Liver (tissue), 9 donors: ENCODE results near the gene ELP4. TPM values are rescaled to one million over a fixed set of nuclear protein-coding genes. Genes with fewer than 3 reads are reported as not detected.
"Not testable (repeated sequence)": the region's sequence is repeated elsewhere in the genome, so short reads cannot be mapped to it uniquely, and the experiment has no call there.

Source experiments
- DNase-seq: peaks from one replicate; pipeline ENCODE4 v3.0.0-alpha.2; 2017; ENCODE audit warnings: low spot score
- H3K27ac ChIP-seq, 2 donors: one replicate each; pipeline ENCODE4 v1.7.0; 2013; ENCODE audit warnings: inconsistent platforms in 2 of 2, low read length in 2 of 2, control low read depth in 1 of 2, low read depth in 1 of 2, mild to moderate bottlenecking in 1 of 2
- H3K27me3 ChIP-seq, 4 donors: one replicate each; pipeline versions ENCODE4 v1.6.1 to v1.7.0; 2013; ENCODE audit warnings: low read length in 3 of 4, inconsistent platforms in 1 of 4, mild to moderate bottlenecking in 1 of 4, moderate library complexity in 1 of 4; ENCODE audit not compliant: control insufficient read depth in 4 of 4, insufficient read depth in 4 of 4
- H3K36me3 ChIP-seq, 4 donors: one replicate each; pipeline versions ENCODE4 v1.6.1 to v1.7.0; 2013; ENCODE audit warnings: low read length in 3 of 4, mild to moderate bottlenecking in 3 of 4, low read depth in 1 of 4, moderate library complexity in 1 of 4; ENCODE audit not compliant: control insufficient read depth in 4 of 4, insufficient read depth in 3 of 4
- H3K4me1 ChIP-seq, 4 donors: one replicate each; pipeline versions ENCODE4 v1.6.1 to v1.7.0; 2013; ENCODE audit warnings: low read length in 3 of 4, mild to moderate bottlenecking in 3 of 4, moderate library complexity in 1 of 4; ENCODE audit not compliant: control insufficient read depth in 4 of 4, insufficient read depth in 4 of 4
- H3K4me3 ChIP-seq, 3 donors: one replicate each; pipeline versions ENCODE4 v1.6.1 to v1.7.0; 2013; ENCODE audit warnings: low read length in 3 of 3, control low read depth in 1 of 3, low read depth in 1 of 3, mild to moderate bottlenecking in 1 of 3
- H3K9ac ChIP-seq, 2 donors: one replicate each; pipeline ENCODE4 v1.7.0; 2013; ENCODE audit warnings: low read length in 2 of 2, mild to moderate bottlenecking in 2 of 2, moderate library complexity in 2 of 2, control low read depth in 1 of 2, low read depth in 1 of 2
- H3K9me3 ChIP-seq, 4 donors: one replicate each; pipeline versions ENCODE4 v1.6.1 to v1.7.0; 2013; ENCODE audit warnings: low read length in 3 of 4; ENCODE audit not compliant: control insufficient read depth in 4 of 4
- ATF3 ChIP-seq: IDR thresholded peaks from 2 replicates; pipeline ENCODE4 v1.6.1; 2016; ENCODE audit warnings: antibody characterized with exemption
- FOXA1 ChIP-seq: IDR thresholded peaks from 2 replicates; pipeline ENCODE4 v1.6.1; 2016; ENCODE audit warnings: antibody characterized with exemption
- FOXA2 ChIP-seq: IDR thresholded peaks from 2 replicates; pipeline ENCODE4 v1.6.1; 2016; ENCODE audit warnings: antibody characterized with exemption
- GABPA ChIP-seq, 2 donors: IDR thresholded peaks in 1 of 2; conservative IDR thresholded peaks in 1 of 2; 2 replicates each; pipeline ENCODE4 v1.6.1; 2016; ENCODE audit warnings: antibody characterized with exemption in 2 of 2, mild to moderate bottlenecking in 1 of 2, moderate library complexity in 1 of 2
- HNF4G ChIP-seq: IDR thresholded peaks from 2 replicates; pipeline ENCODE4 v1.6.1; 2016; ENCODE audit warnings: antibody characterized with exemption
- JUND ChIP-seq, 2 donors: IDR thresholded peaks; 2 replicates each; pipeline ENCODE4 v1.6.1; 2016; ENCODE audit warnings: antibody characterized with exemption in 2 of 2
- MAX ChIP-seq: IDR thresholded peaks from 2 replicates; pipeline ENCODE4 v1.6.1; 2016; ENCODE audit warnings: antibody characterized with exemption
- NR2F2 ChIP-seq: IDR thresholded peaks from 2 replicates; pipeline ENCODE4 v1.6.1; 2016; ENCODE audit warnings: antibody characterized with exemption
- RAD21 ChIP-seq, 2 donors: IDR thresholded peaks; 2 replicates each; pipeline ENCODE4 v1.6.1; 2016; ENCODE audit warnings: antibody characterized with exemption in 2 of 2, mild to moderate bottlenecking in 2 of 2
- SP1 ChIP-seq: IDR thresholded peaks from 2 replicates; pipeline ENCODE4 v1.6.1; 2018; ENCODE audit warnings: antibody characterized with exemption, mild to moderate bottlenecking
- TAF1 ChIP-seq: conservative IDR thresholded peaks from 2 replicates; pipeline ENCODE4 v1.6.1; 2016; ENCODE audit warnings: antibody characterized with exemption, mild to moderate bottlenecking
- ZBTB33 ChIP-seq: IDR thresholded peaks from 2 replicates; pipeline ENCODE4 v1.6.1; 2016; ENCODE audit warnings: antibody characterized with exemption
- WGBS: extraction: QIAGEN DNeasy Blood & Tissue Kit; methylation state at CpG from one replicate; pipeline ENCODE4 v1.1.7; 2013; 5-methylcytosine and 5-hydroxymethylcytosine counted together
- polyA plus RNA-seq, 2 donors: library from polyadenylated mRNA; stranded (reverse) in 1 of 2; unstranded in 1 of 2; fragments of 200-250 nt in 1 of 2; fragments of >200 nt in 1 of 2; fragmentation: Nextera tagmentation in 1 of 2; extraction: Ambion mirVana in 1 of 2; gene quantifications; one replicate each; pipeline versions ENCODE4 v1.2.1 to v1.2.3, GENCODE V29; 2013 to 2015
- total RNA-seq, 2 donors: library from RNA; depleted of rRNA; stranded (reverse); fragments of >200 nt; gene quantifications; one replicate each; pipeline ENCODE4 v1.2.3, GENCODE V29; 2014
- TF ChIP-seq, protein P1 (sequence below): fragments of 150-350 bp; IDR thresholded peaks from 2 replicates; pipeline ENCODE4 v1.5.1; 2017; ENCODE audit warnings: improper control_type of control experiment, low read depth, low read length; ENCODE audit not compliant: missing input control
- TF ChIP-seq, protein P2 (sequence below): IDR thresholded peaks from 2 replicates; pipeline ENCODE4 v1.6.1; 2016; ENCODE audit warnings: antibody characterized with exemption, mild to moderate bottlenecking
- donor health status: healthy.
- donor health status: healthy.
- donor health status: healthy.
- donor health status: healthy.
- donor health status: healthy.

The ELP4 gene
- total and polyA plus RNA-seq, 4 donors: 6.0 to 18.8 (median 12.5) TPM

DNA sequence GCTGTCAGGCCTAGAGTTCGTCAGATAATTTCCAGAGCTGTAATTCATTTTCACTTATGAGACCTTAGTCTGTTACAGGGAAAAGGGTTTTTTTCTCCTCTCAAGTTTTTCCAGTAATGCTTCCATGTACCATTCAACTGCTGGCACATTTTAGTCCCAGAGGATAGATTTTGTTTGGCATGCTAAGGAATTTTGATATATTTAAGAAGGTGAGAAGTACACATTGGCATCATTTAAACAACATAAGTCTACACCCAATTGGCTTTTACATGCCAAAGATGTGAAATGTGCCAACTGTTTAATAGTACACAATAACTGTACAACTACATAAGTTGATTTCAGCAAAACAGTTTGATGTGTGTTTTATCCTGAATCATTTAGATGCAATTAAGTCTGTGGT is 230.6 kb downstream of the ELP4 start:
- Histone ChIP-seq H3K27me3 (no peaks in the 10 kb centered on the region), H3K4me1 (no peaks in the 10 kb centered on the region), H3K9ac (no peak overlapping the region), H3K4me3 (no peak overlapping the region), H3K27ac (no peak overlapping the region), H3K36me3 (no peaks in the 10 kb centered on the region), H3K9me3 (no peaks in the 10 kb centered on the region)
- WGBS: 94% methylated on average over 1 of the region's 1 CpG
- TF ChIP-seq ZBTB33 (no peak), FOXA2 (no peak), SP1 (no peak), RAD21 (IDR thresholded peaks at IDR 0.05) (no peak), MAX (no peak), JUND (IDR thresholded peaks at IDR 0.05) (no peak), GABPA (IDR thresholded peaks at IDR 0.05 in 1 of 2, conservative IDR thresholded peaks at IDR 0.05 in 1 of 2) (no peak), FOXA1 (no peak), NR2F2 (no peak), ATF3 (no peak), TAF1 (no peak), HNF4G (no peak)
- TF ChIP-seq, protein P1, sequence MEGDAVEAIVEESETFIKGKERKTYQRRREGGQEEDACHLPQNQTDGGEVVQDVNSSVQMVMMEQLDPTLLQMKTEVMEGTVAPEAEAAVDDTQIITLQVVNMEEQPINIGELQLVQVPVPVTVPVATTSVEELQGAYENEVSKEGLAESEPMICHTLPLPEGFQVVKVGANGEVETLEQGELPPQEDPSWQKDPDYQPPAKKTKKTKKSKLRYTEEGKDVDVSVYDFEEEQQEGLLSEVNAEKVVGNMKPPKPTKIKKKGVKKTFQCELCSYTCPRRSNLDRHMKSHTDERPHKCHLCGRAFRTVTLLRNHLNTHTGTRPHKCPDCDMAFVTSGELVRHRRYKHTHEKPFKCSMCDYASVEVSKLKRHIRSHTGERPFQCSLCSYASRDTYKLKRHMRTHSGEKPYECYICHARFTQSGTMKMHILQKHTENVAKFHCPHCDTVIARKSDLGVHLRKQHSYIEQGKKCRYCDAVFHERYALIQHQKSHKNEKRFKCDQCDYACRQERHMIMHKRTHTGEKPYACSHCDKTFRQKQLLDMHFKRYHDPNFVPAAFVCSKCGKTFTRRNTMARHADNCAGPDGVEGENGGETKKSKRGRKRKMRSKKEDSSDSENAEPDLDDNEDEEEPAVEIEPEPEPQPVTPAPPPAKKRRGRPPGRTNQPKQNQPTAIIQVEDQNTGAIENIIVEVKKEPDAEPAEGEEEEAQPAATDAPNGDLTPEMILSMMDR: no peak
- TF ChIP-seq, protein P2, sequence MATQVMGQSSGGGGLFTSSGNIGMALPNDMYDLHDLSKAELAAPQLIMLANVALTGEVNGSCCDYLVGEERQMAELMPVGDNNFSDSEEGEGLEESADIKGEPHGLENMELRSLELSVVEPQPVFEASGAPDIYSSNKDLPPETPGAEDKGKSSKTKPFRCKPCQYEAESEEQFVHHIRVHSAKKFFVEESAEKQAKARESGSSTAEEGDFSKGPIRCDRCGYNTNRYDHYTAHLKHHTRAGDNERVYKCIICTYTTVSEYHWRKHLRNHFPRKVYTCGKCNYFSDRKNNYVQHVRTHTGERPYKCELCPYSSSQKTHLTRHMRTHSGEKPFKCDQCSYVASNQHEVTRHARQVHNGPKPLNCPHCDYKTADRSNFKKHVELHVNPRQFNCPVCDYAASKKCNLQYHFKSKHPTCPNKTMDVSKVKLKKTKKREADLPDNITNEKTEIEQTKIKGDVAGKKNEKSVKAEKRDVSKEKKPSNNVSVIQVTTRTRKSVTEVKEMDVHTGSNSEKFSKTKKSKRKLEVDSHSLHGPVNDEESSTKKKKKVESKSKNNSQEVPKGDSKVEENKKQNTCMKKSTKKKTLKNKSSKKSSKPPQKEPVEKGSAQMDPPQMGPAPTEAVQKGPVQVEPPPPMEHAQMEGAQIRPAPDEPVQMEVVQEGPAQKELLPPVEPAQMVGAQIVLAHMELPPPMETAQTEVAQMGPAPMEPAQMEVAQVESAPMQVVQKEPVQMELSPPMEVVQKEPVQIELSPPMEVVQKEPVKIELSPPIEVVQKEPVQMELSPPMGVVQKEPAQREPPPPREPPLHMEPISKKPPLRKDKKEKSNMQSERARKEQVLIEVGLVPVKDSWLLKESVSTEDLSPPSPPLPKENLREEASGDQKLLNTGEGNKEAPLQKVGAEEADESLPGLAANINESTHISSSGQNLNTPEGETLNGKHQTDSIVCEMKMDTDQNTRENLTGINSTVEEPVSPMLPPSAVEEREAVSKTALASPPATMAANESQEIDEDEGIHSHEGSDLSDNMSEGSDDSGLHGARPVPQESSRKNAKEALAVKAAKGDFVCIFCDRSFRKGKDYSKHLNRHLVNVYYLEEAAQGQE: no peak
- DNase-seq: no peak

GRCh38 chr11:31740731-31741368 is 231.3 kb downstream of the ELP4 start:
- not testable (repeated sequence) for H3K4me1 ChIP-seq, H3K9me3 ChIP-seq, H3K27ac ChIP-seq, DNase-seq, H3K4me3 ChIP-seq, H3K27me3 ChIP-seq, H3K36me3 ChIP-seq, H3K9ac ChIP-seq
- WGBS: 95% methylated on average over 26 of the region's 26 CpGs
